OCI-LY7 (cell line): Measurements from ENCODE around the gene DYNC1I1.

Experiments
- CTCF ChIP-seq: fragments of 200-600 bp; sonication (generic); conservative IDR thresholded peaks from 2 replicates; pipeline ENCODE4 v1.5.1; 2014; ENCODE audit warnings: mild to moderate bottlenecking, antibody characterized with exemption, low read length, moderate library complexity, mixed read lengths
- EZH2phosphoT487 ChIP-seq: fragments of 200-600 bp; sonication (generic); IDR thresholded peaks from 2 replicates; pipeline ENCODE4 v1.6.1; 2018; ENCODE audit warnings: low read depth, borderline replicate concordance, mild to moderate bottlenecking, mixed run types, antibody characterized with exemption, low read length, moderate library complexity, mixed read lengths

GRCh38 chr7:95955748-95956147, 183.4 kb downstream of the DYNC1I1 start:
- no peak for TF ChIP-seq CTCF
- TF ChIP-seq EZH2phosphoT487, result no peak
